HL-60 (cell line): ENCODE data around the gene TTLL8.

Source experiments
- DNase-seq, 2 experiments: peaks; one replicate each; pipeline ENCODE4 v3.0.0-alpha.2; 2010 to 2020; ENCODE audit warnings: low read depth in 1 of 2, low spot score in 1 of 2
- H3K27ac ChIP-seq: fragments of 250-450 bp; sonication (Bioruptor Pico); replicated peaks from 2 replicates; pipeline ENCODE4 v1.5.1; 2020; ENCODE audit warnings: mild to moderate bottlenecking, moderate library complexity
- H3K27me3 ChIP-seq: fragments of 250-450 bp; sonication (Bioruptor Pico); 2 replicates; pipeline ENCODE4 v1.5.1; 2021; ENCODE audit warnings: mild to moderate bottlenecking, moderate library complexity; ENCODE audit not compliant: insufficient read depth, poor library complexity, severe bottlenecking
- H3K4me3 ChIP-seq: replicated peaks from 2 replicates; pipeline ENCODE4 v1.5.1; 2011; ENCODE audit warnings: mild to moderate bottlenecking, control low read depth, low read length; ENCODE audit not compliant: insufficient read depth
- GABPA ChIP-seq: IDR thresholded peaks from 2 replicates; pipeline ENCODE4 v1.6.1; 2012; ENCODE audit warnings: low read depth
- POLR2AphosphoS5 ChIP-seq: IDR thresholded peaks from 2 replicates; pipeline ENCODE4 v1.6.1; 2012; ENCODE audit warnings: low read depth
- SPI1 ChIP-seq: IDR thresholded peaks from 2 replicates; pipeline ENCODE4 v1.6.1; 2012; ENCODE audit warnings: low read depth, mild to moderate bottlenecking, borderline replicate concordance
- TF ChIP-seq, protein P1 (sequence below): IDR thresholded peaks from one replicate; pipeline ENCODE4 v1.5.1; 2011; ENCODE audit warnings: low read length, control low read depth, inconsistent platforms; ENCODE audit not compliant: insufficient read depth
- TF ChIP-seq, protein P2 (sequence below): IDR thresholded peaks from 2 replicates; pipeline ENCODE4 v1.6.1; 2012; ENCODE audit warnings: low read depth; ENCODE audit not compliant: insufficient replicate concordance

The TTLL8 gene

DNA sequence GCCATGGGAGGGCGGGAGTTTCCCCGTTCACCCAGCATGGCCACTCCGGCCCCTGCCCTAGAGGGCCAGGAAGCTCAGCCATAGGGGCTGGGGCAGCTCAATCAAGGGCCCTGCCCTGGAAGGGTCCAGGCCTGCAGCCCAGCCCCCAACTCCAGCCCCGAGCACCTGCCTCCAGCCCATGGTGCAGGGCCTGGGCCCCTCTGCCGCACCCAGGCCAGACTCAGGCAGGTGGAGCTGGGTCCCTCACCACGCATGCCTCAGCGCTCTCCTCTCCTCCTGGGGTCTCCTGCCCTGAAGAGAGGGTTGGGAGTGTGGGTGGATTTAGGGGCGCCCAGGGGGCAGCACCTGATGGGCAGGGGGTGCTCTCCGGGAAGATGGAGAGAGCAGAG lies 14.1 kb upstream of the TTLL8 start:
- H3K27me3 ChIP-seq = no peaks in the 10 kb centered on the region

DNA sequence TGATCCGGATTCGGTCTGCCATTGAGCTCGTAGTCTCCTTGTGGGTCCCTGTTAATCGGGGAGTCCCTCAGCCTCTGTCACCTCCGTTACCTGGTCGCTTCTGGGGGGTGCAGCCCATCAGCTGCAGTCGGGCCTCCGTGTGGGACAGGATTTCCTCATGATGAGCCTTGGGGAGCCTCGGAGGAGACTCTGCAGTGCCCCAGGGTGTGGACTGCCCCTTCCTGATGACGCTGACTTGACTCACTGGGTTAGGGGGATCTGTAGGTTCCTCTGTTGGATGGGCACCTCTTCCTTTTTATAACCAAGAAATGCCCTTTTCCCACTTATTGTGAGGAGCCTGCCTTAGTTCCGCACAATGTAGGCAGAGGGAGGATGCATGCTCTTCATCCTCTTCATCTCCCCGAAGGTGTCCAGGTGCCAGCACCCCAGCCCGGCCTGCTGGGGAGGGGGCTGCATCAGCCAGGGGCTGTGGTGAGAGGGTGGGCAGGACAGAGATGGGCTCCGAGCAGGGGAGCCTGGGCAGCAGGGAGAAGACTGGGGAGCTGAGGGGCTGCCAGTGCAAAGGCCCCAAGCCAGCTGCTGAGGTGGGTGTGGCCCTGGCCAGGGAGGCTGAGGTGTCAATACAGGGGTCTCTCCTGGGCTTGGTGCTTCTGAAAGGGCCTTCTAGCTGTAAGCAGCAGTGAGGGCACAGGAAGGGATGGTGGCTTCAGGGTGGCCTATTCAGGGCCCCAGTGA lies 13.5 kb upstream of the TTLL8 start:
- no peak for TF ChIP-seq GABPA
- TF ChIP-seq, protein P1, sequence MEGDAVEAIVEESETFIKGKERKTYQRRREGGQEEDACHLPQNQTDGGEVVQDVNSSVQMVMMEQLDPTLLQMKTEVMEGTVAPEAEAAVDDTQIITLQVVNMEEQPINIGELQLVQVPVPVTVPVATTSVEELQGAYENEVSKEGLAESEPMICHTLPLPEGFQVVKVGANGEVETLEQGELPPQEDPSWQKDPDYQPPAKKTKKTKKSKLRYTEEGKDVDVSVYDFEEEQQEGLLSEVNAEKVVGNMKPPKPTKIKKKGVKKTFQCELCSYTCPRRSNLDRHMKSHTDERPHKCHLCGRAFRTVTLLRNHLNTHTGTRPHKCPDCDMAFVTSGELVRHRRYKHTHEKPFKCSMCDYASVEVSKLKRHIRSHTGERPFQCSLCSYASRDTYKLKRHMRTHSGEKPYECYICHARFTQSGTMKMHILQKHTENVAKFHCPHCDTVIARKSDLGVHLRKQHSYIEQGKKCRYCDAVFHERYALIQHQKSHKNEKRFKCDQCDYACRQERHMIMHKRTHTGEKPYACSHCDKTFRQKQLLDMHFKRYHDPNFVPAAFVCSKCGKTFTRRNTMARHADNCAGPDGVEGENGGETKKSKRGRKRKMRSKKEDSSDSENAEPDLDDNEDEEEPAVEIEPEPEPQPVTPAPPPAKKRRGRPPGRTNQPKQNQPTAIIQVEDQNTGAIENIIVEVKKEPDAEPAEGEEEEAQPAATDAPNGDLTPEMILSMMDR = no peak
- TF ChIP-seq, protein P2, sequence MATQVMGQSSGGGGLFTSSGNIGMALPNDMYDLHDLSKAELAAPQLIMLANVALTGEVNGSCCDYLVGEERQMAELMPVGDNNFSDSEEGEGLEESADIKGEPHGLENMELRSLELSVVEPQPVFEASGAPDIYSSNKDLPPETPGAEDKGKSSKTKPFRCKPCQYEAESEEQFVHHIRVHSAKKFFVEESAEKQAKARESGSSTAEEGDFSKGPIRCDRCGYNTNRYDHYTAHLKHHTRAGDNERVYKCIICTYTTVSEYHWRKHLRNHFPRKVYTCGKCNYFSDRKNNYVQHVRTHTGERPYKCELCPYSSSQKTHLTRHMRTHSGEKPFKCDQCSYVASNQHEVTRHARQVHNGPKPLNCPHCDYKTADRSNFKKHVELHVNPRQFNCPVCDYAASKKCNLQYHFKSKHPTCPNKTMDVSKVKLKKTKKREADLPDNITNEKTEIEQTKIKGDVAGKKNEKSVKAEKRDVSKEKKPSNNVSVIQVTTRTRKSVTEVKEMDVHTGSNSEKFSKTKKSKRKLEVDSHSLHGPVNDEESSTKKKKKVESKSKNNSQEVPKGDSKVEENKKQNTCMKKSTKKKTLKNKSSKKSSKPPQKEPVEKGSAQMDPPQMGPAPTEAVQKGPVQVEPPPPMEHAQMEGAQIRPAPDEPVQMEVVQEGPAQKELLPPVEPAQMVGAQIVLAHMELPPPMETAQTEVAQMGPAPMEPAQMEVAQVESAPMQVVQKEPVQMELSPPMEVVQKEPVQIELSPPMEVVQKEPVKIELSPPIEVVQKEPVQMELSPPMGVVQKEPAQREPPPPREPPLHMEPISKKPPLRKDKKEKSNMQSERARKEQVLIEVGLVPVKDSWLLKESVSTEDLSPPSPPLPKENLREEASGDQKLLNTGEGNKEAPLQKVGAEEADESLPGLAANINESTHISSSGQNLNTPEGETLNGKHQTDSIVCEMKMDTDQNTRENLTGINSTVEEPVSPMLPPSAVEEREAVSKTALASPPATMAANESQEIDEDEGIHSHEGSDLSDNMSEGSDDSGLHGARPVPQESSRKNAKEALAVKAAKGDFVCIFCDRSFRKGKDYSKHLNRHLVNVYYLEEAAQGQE = no peak
- TF ChIP-seq SPI1 = no peak
- TF ChIP-seq POLR2AphosphoS5 = no peak
- no peak overlapping the region for H3K4me3 ChIP-seq
- H3K27ac ChIP-seq = no peak overlapping the region
- no peak for DNase-seq
- no peaks in the 10 kb centered on the region for H3K27me3 ChIP-seq

More for the DNA sequence above, 14.1 kb upstream of the TTLL8 start:
- Histone ChIP-seq H3K27ac (no peak overlapping the region), H3K4me3 (no peak overlapping the region)
- TF ChIP-seq POLR2AphosphoS5 (no peak), GABPA (no peak), SPI1 (no peak)
- TF ChIP-seq, protein P2 = no peak
- TF ChIP-seq, protein P1 = no peak
- DNase-seq = no peak

DNA sequence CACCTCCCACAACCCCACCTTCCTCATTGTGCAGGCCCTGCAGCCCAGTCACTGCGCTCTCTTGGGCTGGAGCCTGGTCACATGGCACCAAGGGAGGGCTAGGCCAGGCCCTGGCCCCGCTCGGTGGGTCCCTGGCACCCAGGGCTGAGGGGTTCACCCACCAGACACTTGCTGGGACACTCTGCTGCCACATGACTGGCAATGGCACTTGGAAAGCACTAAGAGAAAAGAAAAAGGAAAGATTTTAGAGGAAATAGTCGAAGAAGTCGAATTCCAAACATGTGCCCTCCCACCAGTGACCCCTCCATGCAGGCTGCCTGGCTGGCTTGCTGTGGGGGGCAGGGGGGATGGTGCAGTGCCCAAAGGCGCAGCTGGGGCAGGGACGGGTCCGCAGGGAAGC lies 12.3 kb upstream of the TTLL8 start:
- Histone ChIP-seq H3K4me3 (no peak overlapping the region), H3K27ac (no peak overlapping the region), H3K27me3 (no peaks in the 10 kb centered on the region)
- DNase-seq = no peak
- TF ChIP-seq POLR2AphosphoS5 = no peak
- TF ChIP-seq, protein P1 = no peak
- TF ChIP-seq, protein P2 = no peak
- TF ChIP-seq GABPA = no peak
- no peak for TF ChIP-seq SPI1
